ENCODE results near the gene SH3GL3. TPM values are rescaled to one million over a fixed set of nuclear protein-coding genes. Genes with fewer than 3 reads are reported as not detected.

SH3GL3 gene
- total RNA-seq, 1 donor from 2014 or later = not detected

- DNase-seq (ENCODE audit: low spot score in 2 of 2) = no peak
- H3K9me3 ChIP-seq = peaks cover 0 to 8% of the 10 kb centered on the region in 2 donors
- intact Hi-C loops (cut with DNase I) = no loop called here
- no peaks in the 10 kb centered on the region for H3K27me3 ChIP-seq
- no peak for TF ChIP-seq CTCF (IDR thresholded peaks at IDR 0.05)
- no peak overlapping the region for H3K27ac ChIP-seq
- H3K4me1 ChIP-seq = no peaks in the 10 kb centered on the region
- no peaks in the 10 kb centered on the region for H3K36me3 ChIP-seq
- no peak overlapping the region for H3K4me3 ChIP-seq
Observed at GRCh38 chr15:83538682-83539081, 91.5 kb downstream of the SH3GL3 start.

GRCh38 chr15:83545804-83546511, 98.8 kb downstream of the SH3GL3 start:
- H3K27me3 ChIP-seq = no peaks in the 10 kb centered on the region
- H3K36me3 ChIP-seq = no peaks in the 10 kb centered on the region
- no peak for DNase-seq (ENCODE audit: low spot score in 2 of 2)
- no peaks in the 10 kb centered on the region for H3K4me1 ChIP-seq
- intact Hi-C loops (cut with DNase I) = no loop called here
- no peak overlapping the region for H3K27ac ChIP-seq
- H3K9me3 ChIP-seq = peaks cover 0 to 8% of the 10 kb centered on the region in 2 donors
- TF ChIP-seq CTCF (IDR thresholded peaks at IDR 0.05) = no peak
- no peak overlapping the region for H3K4me3 ChIP-seq

- intact Hi-C loops (cut with DNase I) = no loop called here
- Histone ChIP-seq H3K27me3 (no peaks in the 10 kb centered on the region), H3K36me3 (no peaks in the 10 kb centered on the region), H3K4me1 (no peaks in the 10 kb centered on the region), H3K27ac (no peak overlapping the region), H3K4me3 (no peak overlapping the region), H3K9me3 (peaks cover 0 to 8% of the 10 kb centered on the region in 2 donors)
- no peak for TF ChIP-seq CTCF (IDR thresholded peaks at IDR 0.05)
- DNase-seq (ENCODE audit: low spot score in 2 of 2) = no peak
Observed at GRCh38 chr15:83546512-83546888, 99.4 kb downstream of the SH3GL3 start.

- Histone ChIP-seq H3K9me3 (peaks cover 0 to 8% of the 10 kb centered on the region in 2 donors), H3K27ac (no peak overlapping the region), H3K27me3 (no peaks in the 10 kb centered on the region), H3K4me3 (no peak overlapping the region), H3K4me1 (no peaks in the 10 kb centered on the region), H3K36me3 (no peaks in the 10 kb centered on the region)
- DNase-seq (ENCODE audit: low spot score in 2 of 2) = no peak
- intact Hi-C loops (cut with DNase I) = no loop called here
- TF ChIP-seq CTCF (IDR thresholded peaks at IDR 0.05) = no peak
Observed at GRCh38 chr15:83547168-83547567, 100.0 kb downstream of the SH3GL3 start.

- no peak overlapping the region for H3K4me3 ChIP-seq
- H3K27me3 ChIP-seq = no peaks in the 10 kb centered on the region
- TF ChIP-seq CTCF (IDR thresholded peaks at IDR 0.05) = no peak
- H3K27ac ChIP-seq = no peak overlapping the region
- no peaks in the 10 kb centered on the region for H3K9me3 ChIP-seq
- no peak for DNase-seq (ENCODE audit: low spot score in 2 of 2)
- intact Hi-C loops (cut with DNase I) = no loop called here
- no peaks in the 10 kb centered on the region for H3K4me1 ChIP-seq
- H3K36me3 ChIP-seq = no peaks in the 10 kb centered on the region
Observed at GRCh38 chr15:83549623-83550022, 102.5 kb downstream of the SH3GL3 start.

GRCh38 chr15:83554558-83554957, 107.4 kb downstream of the SH3GL3 start:
- H3K9me3 ChIP-seq = no peaks in the 10 kb centered on the region
- DNase-seq (ENCODE audit: low spot score in 2 of 2) = no peak
- no peaks in the 10 kb centered on the region for H3K36me3 ChIP-seq
- H3K4me1 ChIP-seq = no peaks in the 10 kb centered on the region
- H3K27ac ChIP-seq = no peak overlapping the region
- no peak for TF ChIP-seq CTCF (IDR thresholded peaks at IDR 0.05)
- intact Hi-C loops (cut with DNase I) = no loop called here
- no peaks in the 10 kb centered on the region for H3K27me3 ChIP-seq
- no peak overlapping the region for H3K4me3 ChIP-seq

All from ascending aorta (tissue), 2 donors.